ENCODE results near the gene MGAT4A.
A peak's percentile ranks its signal among the peaks of the same experiment; 100 is the strongest.

Gene MGAT4A

DNA sequence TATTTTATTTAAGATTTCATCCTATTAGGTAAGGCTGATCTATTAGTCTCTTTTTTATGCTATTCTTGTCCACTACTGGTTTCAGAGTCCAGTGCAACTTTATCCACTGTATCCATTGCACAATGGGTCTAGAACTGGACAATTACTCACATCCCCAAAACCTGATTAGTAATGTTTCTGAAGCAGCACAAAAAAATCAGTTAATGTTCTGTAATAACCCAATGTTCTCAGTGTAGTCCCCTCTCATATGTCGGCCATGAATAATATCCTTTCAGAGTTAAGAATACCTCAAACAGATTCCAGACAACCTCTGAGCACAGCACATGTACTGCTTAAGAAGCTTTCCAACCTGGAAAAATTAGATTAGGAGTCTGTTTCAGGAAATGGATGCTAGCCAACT, 29.7 kb downstream of the MGAT4A start:
- no peak for DNase-seq

DNA sequence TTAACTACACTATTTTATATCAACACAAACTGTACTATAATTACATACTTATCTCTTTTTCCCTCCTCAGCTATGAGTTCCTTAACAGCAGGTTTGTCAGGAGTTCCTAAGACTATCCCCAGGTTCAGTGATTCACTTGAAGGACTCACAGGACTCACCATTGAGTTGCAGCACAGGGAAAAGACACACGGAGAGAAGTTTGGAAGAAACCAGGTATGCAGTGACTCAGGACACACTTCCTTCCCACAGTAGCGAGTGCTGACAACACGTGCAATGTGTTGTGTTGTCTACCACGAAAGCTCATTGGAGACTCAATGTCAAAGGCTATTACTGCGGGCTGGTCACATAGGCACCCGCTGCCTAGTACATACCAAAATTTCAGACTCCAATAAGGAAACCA, 32.0 kb downstream of the MGAT4A start:
- DNase-seq = no peak

DNA sequence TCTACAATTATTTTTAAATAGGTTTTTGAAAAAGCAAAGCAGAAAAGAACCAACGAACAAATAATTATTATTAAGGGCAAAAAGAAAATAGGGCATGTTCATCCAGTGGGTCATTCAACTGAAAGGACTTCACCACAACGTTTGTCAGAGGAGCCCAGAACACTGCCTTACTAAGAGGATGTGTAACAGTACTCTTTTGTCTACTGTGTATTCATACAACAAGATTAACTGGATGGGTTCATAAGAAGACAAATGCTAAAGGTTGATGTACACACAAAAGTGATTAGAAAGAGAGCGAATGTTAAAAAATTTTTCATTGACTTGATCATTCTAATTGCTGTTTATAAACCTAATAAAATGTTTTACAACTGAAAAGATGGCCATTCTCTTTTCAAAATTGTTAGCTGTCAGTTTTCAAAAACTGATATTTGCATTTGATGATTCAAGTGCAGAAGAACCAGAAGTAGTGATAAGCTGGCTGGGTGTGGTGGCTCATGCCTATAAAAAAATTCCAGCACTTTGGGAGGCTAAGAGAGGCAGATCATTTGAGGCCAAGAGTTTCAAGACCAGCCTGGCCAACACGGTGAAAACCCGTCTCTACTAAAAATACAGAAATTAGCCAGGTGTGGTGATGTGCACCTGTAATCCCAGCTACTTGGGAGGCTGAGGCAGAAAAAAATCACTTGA, 33.1 kb downstream of the MGAT4A start:
- DNase-seq = no peak

DNA sequence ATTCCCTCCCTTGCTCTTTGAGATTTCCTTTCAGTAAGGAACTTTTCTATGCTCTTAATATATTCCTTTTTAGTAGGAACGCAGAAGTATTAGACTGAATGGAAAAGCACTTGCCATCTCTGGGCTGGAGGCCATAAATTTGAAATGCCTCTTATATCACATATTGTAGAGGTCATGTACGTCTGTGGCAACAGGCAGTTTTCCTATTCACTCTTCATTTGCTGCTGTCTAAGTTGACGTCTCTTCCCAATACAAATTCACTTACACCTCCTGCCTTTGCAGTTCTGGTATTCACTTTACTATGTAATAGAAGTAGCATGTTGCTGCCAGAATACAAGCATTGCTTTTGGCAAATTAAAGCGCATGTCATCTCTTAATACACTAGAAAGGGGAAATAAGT, 34.7 kb downstream of the MGAT4A start:
- DNase-seq = no peak

DNA sequence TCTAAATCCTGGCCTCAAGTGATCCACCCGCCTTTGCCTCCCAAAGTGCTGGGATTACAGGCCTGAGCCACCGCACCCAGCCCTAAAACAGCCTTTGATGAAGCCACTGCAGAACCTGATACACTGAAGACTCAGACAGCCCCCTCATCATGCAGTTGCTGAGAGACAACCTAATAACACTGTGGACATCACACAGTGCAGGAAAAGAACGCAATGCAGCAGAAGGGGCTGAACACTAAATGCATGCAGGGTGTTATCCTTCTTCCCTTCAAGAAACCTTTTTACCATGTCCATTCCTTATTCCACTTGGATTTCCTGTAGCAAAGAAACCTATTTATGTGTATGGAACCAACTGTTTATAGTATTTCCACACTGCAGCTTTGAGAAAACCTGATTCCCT, 35.7 kb downstream of the MGAT4A start:
- DNase-seq = no peak

DNA sequence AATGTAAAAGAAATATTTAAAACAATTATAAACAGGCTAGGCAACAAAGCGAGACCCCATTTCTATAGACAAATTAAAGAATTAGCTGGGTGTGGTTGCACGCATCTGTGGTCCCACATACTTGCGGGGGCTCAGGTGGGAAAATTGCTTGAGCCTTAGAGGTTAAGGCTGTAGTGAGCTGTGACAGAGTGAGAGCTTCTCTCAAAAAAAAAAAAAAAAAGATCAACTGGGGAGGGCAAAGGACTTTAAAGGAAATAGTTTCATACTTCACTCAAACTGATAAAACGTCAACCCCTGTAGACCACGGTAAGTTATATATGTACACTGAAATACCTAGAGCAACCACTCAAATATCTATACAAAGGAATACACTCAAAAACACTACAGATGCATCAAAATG, 37.5 kb downstream of the MGAT4A start:
- no peak for DNase-seq

DNA sequence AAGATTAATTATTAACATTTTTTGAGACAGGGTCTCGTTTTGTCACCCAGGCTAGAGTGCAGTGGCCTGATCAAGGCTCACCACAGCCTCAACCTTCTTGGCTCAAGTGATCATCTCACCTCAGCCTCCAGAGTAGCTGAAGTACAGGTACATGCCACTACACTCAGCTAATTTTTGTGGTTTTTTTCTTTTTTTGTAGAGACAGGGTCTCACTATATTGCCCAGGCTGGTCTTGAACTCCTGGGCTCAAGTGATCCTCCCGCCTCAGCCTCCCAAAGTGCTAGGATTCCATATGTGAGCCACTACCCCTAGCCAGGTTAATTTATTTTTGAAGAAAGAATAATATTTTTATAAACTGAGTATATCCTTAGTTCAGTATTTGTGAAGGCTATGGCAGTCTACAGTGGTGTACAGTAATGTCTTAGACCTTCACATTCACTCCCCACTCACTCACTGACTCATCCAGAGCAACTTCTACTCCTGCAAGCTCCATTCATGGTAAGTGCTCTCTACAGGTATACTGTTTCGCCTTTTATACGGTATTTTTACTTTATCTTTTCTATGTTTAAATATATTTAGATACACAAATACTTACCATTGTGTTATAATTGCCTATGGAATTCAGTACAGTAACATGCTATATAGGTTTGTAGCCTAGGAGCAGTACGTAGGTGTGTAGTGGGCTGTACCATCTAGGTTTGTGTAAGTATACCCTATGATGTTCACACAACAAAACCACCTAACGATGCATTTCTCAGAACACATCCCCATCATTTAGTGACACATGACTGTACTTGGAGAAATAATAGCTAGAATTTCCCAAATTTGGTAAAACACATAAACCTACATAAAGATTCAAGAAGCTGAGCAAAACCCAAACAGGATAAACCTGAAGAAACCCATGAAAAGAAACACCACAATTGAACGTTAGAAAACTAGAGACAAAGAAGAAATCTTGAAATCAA, 38.6 kb downstream of the MGAT4A start:
- DNase-seq = no peak

DNA sequence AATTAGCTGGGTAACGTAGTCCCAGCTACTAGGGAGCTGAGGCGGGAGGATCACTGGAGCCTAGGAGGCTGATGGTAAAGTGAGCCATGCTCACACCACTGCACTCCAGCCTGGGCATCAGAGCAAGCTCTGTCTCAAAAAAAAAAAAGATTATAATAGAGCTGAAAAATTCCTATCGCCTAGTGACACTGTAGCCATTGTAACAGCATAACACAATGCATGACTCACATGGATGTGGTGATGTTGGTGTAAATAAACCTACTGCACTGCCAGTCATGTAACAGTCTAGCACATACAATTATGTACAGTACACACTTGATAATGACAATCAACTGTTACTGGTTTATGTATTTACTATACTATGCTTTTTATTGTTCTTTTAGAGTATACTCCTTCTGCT, 39.6 kb downstream of the MGAT4A start:
- no peak for DNase-seq

DNA sequence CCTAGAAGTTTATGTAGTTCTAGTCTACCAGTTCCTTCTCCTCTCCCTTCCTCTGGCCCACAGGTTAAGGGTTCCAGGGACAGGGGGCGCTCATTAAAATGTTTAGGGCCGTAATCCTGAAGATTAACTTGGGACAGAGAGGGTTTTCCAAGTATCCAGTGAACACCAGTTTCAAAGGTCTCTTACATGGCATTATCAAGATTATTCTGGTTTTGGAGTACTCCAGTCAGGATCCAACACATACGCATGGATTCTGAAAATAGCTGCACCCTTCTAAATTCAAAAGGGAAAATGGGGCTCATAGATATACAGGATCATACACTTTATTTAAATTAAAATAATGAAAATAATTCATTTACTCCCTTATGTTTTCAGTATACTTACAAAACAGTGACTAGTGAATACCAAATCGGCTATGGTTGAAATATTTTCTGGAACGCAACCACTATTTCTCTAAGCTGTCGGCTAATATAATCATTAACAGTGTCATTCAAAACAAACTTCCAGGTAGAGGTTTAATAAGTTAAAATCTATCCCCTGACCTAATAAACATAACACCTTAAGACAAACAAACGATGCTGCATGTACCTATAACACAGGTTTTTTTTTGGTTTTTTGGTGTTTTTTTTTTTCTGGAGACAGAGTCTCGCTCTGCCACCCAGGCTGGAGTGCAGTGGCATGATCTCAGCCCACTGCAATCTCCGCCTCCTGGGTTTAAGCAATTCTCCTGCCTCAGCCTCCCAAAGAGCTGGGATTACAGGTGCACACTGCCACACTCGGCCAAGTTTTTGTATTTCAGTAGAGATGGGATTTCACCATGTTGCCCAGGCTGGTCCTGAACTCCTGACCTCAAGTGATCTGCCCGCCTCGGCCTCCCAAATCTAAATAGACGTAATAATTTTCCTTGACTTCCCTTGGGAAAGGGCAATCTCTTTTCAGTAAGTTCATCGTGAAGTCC, 44.7 kb downstream of the MGAT4A start:
- DNase-seq = no peak

DNA sequence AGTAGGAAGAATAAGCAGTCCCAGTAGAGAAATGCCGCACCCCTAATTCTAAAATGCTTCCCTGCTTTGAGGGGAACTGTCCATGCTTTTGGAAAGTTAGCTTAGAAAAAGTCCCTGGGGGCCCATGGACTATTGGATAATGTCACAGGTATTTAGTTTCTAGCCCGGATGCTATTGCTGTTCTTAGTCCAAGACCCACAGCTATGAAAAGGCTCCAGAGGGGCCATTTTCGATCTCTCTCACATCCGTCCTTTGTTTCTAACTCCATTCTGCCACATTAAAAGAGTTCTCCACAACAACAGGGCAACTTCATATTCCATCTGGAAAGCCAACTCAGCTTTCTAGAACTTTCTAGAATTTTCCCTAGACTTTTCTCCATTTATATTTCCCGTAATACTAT, 47.2 kb downstream of the MGAT4A start:
- DNase-seq = no peak

DNA sequence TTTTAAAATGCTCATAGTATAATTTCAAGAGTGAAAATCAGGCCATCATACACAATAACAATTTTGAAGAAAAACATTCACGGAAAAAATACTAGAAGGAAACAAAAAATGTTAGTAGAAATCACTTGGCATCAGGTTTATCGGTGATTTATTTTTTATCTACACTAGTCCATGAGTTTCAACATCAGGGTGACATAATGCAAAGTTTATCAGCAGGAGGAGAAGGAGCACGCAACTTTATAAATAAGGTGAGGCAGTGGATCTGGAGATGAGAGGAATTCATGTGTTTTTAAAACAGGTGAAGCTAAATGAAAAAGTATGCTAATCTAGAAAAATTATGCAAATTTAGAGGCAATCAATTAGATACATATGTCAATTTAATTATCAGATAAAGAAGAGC, 54.2 kb downstream of the MGAT4A start:
- DNase-seq = no peak

DNA sequence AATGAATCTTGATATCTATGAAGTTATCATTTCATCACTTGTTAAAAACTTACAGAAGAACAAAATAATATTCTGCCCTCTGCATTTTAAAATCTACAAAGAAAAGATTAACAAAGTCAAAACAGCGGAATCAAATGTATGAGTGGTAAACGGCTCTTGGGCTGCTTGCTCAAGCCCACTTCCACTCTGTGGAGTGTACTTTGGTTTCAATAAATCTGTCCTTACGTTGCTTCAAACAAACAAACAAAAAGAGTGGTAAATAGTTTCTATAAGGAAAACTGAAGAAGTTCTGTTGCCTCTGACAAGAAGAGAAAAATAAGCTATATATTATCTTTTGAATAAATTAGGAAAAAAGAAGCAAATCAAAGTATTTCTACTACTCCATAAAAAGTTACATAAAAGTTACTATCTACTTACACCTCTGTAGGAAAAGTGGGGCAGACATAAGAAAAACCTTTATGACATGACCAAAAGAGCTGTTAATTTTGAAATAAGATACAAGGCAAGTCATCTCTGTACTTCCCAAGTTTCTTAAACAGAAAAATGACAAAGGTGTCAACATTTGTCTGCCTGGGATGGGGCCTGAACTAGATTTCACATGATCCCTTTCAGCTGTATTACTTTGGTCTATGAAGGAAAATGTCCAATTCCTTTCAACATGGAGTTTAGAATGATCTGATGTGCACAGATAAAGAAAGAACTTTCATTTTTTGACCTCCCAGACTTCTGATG, 56.5 kb downstream of the MGAT4A start:
- DNase-seq = no peak

DNA sequence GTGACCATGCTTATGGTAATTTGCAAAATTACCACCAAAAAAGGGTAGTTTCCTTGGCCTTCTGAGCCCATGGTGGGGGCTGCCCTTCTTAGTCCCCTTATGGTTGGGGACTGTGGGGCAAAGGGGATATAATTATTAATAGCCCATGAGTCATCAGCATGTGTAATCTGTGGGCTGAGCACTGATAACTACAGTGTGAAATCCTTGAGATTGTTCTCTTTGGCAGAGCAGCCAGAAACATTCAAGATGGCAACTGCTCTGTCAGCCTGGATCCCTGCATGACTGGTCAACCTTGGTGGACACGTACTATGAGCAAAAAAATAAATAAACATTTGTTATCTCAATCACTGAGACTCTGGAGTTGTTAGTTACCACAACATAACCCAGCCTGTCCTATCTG, 61.3 kb downstream of the MGAT4A start:
- no peak for DNase-seq

DNA sequence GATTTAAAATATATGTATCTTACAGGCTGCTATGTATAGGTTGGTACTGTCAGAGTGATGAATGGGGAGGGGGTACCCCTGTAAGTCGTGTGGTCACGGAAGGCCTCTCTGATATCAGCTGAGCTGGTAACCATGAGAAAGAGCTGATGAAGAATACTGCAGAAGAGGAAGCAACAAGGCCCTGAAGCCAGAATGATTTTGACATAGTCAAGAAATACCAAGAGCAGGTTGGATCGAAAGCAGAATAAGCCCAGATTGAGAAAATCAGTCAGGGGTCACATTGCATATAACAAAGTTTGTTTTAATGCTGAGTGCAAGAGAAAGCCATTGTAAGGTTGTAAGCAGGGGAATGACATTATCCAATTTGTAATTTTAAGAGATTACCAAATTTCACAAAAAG, 65.3 kb downstream of the MGAT4A start:
- no peak for DNase-seq

DNA sequence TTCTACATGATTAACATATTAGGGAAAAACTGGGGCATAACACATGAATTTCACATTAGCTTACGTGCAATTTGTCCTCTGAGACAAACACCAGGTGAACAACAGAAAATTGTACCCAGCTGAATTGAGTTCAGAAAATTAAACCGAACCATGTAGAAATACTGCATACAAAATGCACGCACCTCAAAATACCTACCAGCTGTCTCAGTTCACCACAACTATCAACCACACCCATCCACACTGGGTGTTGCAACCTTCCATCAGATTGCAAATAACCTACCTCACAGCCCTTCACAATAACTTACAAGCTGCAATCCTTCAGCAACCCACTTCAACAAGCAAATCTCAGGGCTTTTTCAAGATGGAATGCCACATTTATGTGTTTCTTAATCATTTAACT, 66.6 kb downstream of the MGAT4A start:
- DNase-seq = peak; percentile 74

DNA sequence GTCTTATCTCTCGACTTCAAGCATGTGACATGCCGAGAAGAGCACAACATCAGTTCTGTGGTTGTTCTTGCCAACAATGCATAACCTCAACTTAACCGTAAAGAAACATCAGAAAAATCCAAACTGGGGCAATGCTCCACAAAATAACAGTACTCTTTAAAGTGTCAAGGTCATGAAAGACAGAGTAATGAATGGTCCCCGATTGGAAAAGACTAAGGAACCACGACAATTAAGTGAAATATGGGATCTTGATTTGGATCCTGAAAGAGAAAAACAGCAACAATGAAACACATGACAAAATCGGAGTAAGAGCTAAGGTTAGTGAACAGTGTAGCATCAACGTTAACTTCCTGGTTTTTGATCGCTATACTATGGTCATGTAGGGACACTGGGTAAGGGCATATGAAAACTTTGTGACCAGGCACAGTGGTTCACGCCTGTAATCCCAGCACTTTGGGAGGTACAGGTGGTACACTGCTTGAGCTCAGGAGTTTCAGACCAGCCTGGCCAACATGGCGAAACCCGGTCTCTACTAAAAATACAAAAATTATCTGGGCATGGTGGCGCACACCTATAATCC, 67.3 kb downstream of the MGAT4A start:
- peak; percentile 74 for DNase-seq

DNA sequence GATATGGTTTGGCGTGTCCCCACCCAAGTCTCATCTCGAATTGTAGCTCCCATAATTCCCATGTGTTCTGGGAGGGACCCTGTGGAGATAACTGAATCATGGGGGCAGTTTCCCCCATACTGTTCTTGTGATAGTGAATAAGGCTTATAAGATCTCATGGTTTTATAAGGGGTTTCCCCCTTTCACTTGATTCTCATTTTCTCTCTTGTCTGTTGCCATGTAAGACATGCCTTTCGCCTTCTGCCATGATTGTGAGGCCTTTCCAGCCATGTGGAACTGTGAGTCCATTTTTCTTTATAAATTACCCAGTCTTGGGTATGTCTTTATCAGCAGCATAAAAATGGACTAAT, 71.5 kb downstream of the MGAT4A start:
- DNase-seq = peak; percentile 25

DNA sequence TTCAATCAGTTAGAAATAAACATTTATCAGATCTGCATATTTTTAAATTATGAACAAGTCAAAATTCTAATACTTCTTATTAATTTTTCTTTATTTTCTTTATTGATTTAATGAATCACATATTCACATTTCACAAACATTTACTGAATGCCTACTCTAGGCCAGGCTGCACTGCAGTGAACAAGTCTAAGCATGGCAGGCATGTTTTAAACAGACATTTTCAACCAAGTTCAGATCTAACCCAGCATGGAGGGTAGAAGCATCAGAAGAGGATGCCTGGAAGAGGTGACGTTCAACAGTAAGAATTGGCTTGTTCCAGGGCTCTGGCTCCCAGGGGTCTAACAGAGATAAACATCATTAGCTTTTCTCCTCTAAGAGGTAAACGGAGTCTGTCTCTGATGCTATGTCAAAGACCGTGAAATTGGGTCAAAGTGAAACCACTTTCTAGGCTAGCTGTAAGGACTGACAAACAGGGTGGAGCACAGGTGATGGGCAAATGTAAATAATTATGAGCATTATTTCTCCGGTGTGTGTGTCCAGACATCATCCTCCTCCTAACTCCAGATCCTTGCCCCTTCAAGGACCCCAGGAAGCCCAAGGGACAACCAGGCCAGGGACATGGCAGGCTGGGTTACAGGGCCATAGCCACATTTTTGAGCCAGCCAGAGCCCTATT, 72.0 kb downstream of the MGAT4A start:
- peak; percentile 28 for DNase-seq

DNA sequence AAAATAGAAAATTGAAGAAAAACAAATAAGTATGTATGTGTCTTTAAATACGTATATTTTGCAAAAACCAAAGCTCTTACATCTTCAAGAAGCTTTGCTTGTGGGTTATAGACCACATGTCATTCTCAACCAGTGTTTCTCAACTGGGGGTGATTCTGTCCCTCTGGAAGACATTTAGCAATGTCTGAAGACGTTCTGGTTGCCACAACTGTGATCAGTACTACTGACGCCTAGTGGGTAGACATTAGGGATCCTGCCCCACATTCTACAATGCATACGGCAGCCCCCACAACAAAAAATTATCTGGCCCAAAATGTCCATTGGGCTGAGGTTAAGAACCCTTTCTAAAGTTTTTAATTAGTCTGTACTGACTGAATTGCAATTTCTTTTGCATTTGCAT, 74.1 kb downstream of the MGAT4A start:
- peak; percentile 66 for DNase-seq

DNA sequence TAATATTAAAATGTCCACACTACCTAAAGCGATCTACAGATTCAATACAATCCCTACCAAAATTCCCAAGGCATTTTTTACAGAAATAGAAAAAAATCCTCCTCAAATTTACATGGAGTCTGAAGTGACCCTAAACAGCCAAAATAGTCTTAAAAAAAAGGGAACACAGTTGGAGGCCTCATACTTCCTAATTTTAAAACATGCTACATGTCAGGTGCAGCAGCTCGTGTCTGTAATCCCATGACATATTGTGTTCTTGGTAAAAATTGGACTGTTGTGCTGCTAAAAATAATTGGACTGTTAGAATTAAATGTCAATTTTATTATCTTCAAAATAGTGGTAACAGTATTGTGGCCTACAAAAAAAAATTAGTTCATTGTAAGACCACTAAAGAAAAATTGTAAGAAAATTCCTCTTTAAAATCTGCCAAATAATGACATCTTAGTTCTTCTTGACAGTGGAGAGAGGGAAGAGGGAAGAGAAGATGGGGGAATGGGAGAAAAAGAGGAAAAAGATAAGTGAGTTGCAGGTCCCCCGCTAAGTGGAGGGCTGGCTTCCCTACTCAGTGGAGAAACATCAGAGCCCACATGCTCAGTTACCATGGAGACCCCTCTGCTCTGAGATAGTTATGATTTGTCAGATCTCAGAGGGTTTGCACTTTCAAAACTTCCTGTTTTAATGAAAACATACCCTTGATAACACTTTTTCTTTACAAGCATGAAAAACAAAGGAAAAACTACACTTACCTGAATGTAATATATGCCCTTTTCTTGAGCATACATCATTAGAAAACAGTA, 76.0 kb downstream of the MGAT4A start:
- peak; percentile 53 for DNase-seq

DNA sequence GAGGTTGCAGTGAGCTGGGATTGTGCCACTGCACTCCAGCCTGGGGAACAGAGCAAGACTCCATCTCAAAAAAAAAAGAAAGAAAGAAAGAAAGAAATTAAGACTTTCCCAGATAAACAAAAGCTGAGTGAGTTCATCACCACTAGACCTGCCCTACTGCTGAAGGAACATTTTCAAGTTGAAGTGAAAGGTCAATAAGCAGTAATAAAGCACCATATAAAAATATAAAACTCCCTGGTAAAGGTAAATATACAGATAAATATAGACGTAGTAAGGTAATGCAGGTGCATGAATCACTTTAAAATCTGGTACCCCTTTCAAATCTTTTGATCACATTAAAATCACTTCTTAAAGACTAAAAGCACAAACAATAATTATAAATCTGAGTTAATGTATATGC, 79.9 kb downstream of the MGAT4A start:
- DNase-seq = no peak
